ENCODE results near the gene TTC5. TPM values are rescaled to one million over a fixed set of nuclear protein-coding genes. Genes with fewer than 3 reads are reported as not detected.
"Not testable (repeated sequence)": the region's sequence is repeated elsewhere in the genome, so short reads cannot be mapped to it uniquely, and the experiment has no call there.

Gene TTC5
- total and polyA plus RNA-seq, 8 donors, result 2.3 to 30.3 (median 4.4) TPM

GRCh38 chr14:20277409-20277808, 28.3 kb downstream of the TTC5 start:
- no peak overlapping the region for H3K4me3 ChIP-seq
- H3K4me1 ChIP-seq, result no peaks in the 10 kb centered on the region
- peaks cover 0 to 54% (median 20%) of the 10 kb centered on the region in 4 donors for H3K36me3 ChIP-seq
- H3K27ac ChIP-seq, result no peak overlapping the region
- H3K9me3 ChIP-seq, result peaks cover 0 to 29% (median 17%) of the 10 kb centered on the region in 4 donors
- no peak for TF ChIP-seq POLR2A (IDR thresholded peaks at IDR 0.05)
- TF ChIP-seq EP300 (IDR thresholded peaks at IDR 0.05), result no peak
- no peak for TF ChIP-seq CTCF (IDR thresholded peaks at IDR 0.05)
- no peak for TF ChIP-seq POLR2AphosphoS5 (IDR thresholded peaks at IDR 0.05)
- no peaks in the 10 kb centered on the region for H3K27me3 ChIP-seq
- intact Hi-C loops (cut with DNase I; ENCODE audit: low total_unique reads), result no loop called here
- 97 to 100% (median 98%) methylated on average over 2 of the region's 2 CpGs for WGBS, 5 donors
- DNase-seq, result no peak

GRCh38 chr14:20274062-20274461, 31.7 kb downstream of the TTC5 start:
- DNase-seq, result no peak
- H3K4me3 ChIP-seq, result no peak overlapping the region
- H3K27me3 ChIP-seq, result no peaks in the 10 kb centered on the region
- H3K36me3 ChIP-seq, result peaks cover 0 to 27% (median 5%) of the 10 kb centered on the region in 4 donors
- no peak overlapping the region for H3K27ac ChIP-seq
- no peak for TF ChIP-seq POLR2A (IDR thresholded peaks at IDR 0.05)
- TF ChIP-seq POLR2AphosphoS5 (IDR thresholded peaks at IDR 0.05), result no peak
- no peak for TF ChIP-seq CTCF (IDR thresholded peaks at IDR 0.05)
- no peak for TF ChIP-seq EP300 (IDR thresholded peaks at IDR 0.05)
- intact Hi-C loops (cut with DNase I; ENCODE audit: low total_unique reads), result no loop called here
- no peaks in the 10 kb centered on the region for H3K4me1 ChIP-seq
- H3K9me3 ChIP-seq, result peaks cover 0 to 38% (median 21%) of the 10 kb centered on the region in 4 donors
- 96 to 100% (median 98%) methylated on average over 2 of the region's 2 CpGs for WGBS, 5 donors

- DNase-seq; H3K4me1 ChIP-seq; H3K9me3 ChIP-seq; H3K4me3 ChIP-seq; H3K36me3 ChIP-seq; H3K27me3 ChIP-seq; intact Hi-C loops (cut with DNase I; ENCODE audit: low total_unique reads); H3K27ac ChIP-seq: not testable (repeated sequence)
- 89 to 95% (median 93%) methylated on average over 5 of the region's 5 CpGs for WGBS, 5 donors
Observed at GRCh38 chr14:20264361-20264760, 41.4 kb downstream of the TTC5 start.

- 45 to 56% (median 53%) methylated on average over 3 of the region's 3 CpGs for WGBS, 5 donors
- H3K4me1 ChIP-seq, result no peaks in the 10 kb centered on the region
- H3K27ac ChIP-seq, result no peak overlapping the region
- no peak for TF ChIP-seq CTCF (IDR thresholded peaks at IDR 0.05)
- no peak for TF ChIP-seq POLR2AphosphoS5 (IDR thresholded peaks at IDR 0.05)
- TF ChIP-seq POLR2A (IDR thresholded peaks at IDR 0.05), result no peak
- TF ChIP-seq EP300 (IDR thresholded peaks at IDR 0.05), result no peak
- no peak overlapping the region for H3K4me3 ChIP-seq
- no peaks in the 10 kb centered on the region for H3K27me3 ChIP-seq
- DNase-seq, result no peak
- intact Hi-C loops (cut with DNase I; ENCODE audit: low total_unique reads), result no loop called here
- no peaks in the 10 kb centered on the region for H3K9me3 ChIP-seq
- H3K36me3 ChIP-seq, result no peaks in the 10 kb centered on the region
Observed at GRCh38 chr14:20262642-20263128, 43.1 kb downstream of the TTC5 start.

GRCh38 chr14:20247646-20248246, 58.0 kb downstream of the TTC5 start:
- no peak for TF ChIP-seq CTCF (IDR thresholded peaks at IDR 0.05)
- no peak for TF ChIP-seq POLR2AphosphoS5 (IDR thresholded peaks at IDR 0.05)
- TF ChIP-seq POLR2A (IDR thresholded peaks at IDR 0.05), result no peak
- no peak for TF ChIP-seq EP300 (IDR thresholded peaks at IDR 0.05)
- Histone ChIP-seq H3K9me3 (peaks cover 3 to 22% (median 5%) of the 10 kb centered on the region in 4 donors), H3K27ac (no peak overlapping the region), H3K36me3 (no peaks in the 10 kb centered on the region), H3K4me3 (no peak overlapping the region), H3K4me1 (no peaks in the 10 kb centered on the region), H3K27me3 (no peaks in the 10 kb centered on the region)
- 60 to 71% (median 65%) methylated on average over 3 of the region's 3 CpGs for WGBS, 5 donors
- intact Hi-C loops (cut with DNase I; ENCODE audit: low total_unique reads), result no loop called here
- no peak for DNase-seq

Measured in stomach (tissue), 9 donors.